Islet precursor cell (in vitro differentiated cells): ENCODE data around the gene LDLR.
A peak's percentile ranks its signal among the peaks of the same experiment; 100 is the strongest.

Source experiments
- DNase-seq: peaks from one replicate; pipeline ENCODE4 v3.0.0-alpha.2; 2018

Gene LDLR

GRCh38 chr19:11089254-11090013 lies at the start of gene LDLR:
TSS of gene LDLR (plus strand) at chr19:11089463. CDS start at chr19:11089549, 86 bp downstream.
- peak; percentile 97 for DNase-seq

- DNase-seq, result no peak
These were observed 48.1 kb upstream of the LDLR start for GRCh38 chr19:11041194-11041593.

DNA sequence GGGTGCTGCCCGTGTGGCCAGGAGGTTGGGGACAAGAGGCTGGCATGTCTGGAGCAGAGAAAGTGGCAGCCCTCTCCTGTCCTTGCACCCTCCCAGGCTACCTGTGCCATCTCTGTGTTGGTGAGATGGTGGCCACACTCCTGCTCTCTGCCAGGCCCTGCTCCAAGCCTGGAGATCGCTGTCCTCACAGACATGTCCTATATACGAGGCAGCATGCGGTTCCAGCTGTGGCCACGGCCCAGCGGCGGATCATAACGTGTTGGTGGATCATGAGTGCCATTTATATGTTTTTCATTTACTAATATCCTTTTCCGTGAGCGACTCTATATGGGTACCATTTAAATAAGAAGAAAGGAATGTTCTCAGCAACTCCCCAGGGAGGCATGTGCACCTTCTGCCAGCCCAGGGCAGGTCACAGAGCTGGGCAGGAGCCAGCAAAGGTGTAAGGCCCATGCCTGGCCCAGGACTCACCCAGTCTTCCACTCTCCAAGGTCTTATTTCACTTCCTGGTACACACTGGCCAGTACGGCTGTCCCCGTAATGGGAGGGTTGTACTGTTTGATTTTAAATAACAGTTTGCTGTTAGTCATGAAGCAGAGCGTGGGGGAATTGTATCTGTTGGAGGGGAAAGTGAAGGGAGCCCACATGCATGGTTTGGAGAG lies 47.2 kb upstream of the LDLR start:
- no peak for DNase-seq

GRCh38 chr19:11044431-11044830 lies 44.8 kb upstream of the LDLR start:
- no peak for DNase-seq

DNA sequence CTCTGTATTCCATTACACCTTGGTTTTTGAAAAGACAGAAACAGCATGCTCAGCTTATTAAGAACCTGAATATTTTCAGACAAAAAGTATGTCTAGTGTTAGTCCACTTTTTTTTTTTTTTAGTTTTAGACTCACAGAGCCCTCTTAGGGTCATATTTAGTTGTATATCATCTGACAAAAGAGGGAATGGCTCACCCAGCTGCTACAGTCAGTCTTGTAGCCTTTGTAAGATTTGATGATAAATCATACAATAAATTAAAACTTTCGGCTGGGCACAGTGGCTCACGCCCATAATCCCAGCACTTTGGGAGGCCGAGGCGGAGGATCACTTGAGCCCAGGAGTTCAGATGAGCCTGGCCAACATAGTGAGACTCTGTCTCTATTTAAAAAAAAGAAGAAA lies 43.7 kb upstream of the LDLR start:
- DNase-seq, result no peak

- no peak for DNase-seq
These were observed 42.5 kb upstream of the LDLR start for GRCh38 chr19:11046605-11047354.

DNA sequence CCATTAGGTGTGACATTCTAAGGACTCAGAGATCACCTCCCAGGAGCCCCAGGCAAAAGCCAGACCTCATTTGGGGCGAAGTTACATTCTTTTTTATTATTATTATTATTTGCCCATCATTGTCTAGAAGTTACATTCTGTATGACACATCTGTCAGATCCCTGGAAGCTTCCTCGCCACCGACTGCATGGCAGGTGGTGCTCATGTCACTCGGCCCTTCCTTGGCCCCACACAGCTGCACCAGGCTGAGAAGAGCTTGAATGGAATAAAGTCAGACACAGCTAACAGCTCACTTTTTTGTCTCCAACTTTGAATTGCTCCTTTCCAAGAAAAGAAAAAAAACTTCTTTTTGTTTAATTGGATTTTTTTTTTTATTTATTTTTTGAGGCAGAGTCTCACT lies 41.4 kb upstream of the LDLR start:
- no peak for DNase-seq

DNA sequence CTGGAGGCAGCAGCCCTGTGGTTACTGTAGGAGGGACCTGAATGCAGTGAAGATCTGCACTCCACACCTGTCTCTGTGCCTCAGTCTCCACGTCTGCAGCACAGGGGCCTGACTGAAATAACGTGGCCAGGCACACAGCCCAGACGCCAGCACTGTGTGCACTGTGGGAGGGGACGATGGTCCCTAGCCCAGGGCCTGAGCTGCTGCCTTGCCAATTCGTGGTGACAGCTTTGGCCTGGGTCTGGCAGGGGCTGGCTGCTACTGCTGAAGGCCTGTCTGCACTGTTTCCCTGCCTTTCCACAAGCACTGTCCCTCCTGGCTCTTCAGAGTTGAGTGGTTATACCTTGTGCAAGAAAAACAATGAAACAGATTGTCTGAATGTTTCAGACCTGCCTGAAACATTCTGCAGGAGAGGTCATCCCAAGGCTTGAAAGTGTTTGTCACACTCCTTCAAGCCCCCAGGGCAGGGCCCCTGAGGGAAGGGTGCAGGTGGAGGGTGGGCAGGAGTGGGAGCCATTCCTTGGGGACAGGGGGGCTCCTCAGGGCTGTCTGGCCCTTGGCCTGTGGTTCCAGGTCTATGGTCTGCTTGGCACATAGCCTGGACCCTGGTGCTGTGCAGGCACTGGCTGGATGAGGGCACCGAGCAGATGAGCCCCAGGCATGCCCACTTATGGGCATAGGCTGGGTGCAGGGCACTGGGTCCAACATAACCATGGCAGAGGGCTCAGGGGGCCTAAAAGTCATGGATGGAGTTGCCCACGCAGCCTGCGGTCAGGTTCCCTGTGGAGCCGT lies 38.7 kb upstream of the LDLR start:
- DNase-seq, result no peak

DNA sequence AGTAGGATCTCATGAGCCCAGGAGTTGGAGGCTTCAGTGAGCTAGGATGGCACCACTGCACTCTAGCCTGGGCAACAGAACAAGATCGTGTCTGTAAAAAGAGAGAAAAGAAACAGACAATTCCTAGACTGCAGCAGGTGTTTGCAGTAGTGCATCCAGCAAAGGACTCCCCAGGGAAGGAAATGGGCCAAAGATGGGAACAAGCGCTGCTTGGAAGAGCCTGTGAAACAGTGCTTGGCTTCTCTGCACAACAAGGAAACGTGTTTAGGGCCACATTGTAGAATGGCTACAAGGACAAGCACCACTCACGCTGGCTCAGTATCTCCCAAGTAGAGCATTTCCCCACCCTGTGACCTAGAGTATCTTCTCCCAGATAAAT lies 35.5 kb upstream of the LDLR start:
- no peak for DNase-seq

DNA sequence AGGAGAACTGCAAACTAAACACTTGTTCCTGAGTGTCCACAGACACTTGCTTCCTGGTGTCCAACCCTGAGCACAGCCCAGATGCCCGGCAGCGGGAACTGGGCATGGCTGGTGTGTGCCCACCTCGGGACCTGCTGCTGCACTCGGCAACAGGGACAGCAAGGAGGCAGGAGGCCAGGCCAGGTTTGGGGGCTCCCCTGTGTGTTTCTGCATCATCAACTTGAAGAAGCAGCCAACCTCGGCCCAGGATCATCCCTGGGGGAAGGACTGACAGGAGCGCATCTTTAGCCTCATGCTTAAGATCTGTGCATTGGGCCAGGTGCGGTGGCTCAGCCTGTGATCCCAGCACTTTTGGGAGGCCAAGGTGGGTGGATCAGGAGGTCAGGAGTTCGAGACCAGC lies 35.1 kb upstream of the LDLR start:
- DNase-seq, result no peak

DNA sequence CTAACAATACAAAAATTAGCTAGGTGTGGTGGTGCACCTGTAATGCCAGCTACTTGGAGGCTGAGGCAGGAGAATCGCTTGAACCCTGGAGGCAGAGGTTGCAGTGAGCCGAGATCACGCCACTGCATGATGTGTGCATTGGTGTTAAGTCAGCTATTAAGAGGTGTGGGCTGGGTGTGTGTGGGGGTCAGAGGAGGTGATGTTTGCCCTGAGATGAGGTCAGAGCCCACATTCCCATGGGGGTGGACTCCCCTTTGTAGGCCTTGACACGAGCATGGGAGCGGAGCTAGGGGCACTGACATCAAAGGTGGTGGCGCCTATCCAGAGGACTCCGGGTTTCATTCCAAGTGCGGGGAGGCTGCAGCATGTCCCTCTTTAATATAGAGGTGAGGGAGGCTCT lies 34.6 kb upstream of the LDLR start:
- DNase-seq, result no peak

DNA sequence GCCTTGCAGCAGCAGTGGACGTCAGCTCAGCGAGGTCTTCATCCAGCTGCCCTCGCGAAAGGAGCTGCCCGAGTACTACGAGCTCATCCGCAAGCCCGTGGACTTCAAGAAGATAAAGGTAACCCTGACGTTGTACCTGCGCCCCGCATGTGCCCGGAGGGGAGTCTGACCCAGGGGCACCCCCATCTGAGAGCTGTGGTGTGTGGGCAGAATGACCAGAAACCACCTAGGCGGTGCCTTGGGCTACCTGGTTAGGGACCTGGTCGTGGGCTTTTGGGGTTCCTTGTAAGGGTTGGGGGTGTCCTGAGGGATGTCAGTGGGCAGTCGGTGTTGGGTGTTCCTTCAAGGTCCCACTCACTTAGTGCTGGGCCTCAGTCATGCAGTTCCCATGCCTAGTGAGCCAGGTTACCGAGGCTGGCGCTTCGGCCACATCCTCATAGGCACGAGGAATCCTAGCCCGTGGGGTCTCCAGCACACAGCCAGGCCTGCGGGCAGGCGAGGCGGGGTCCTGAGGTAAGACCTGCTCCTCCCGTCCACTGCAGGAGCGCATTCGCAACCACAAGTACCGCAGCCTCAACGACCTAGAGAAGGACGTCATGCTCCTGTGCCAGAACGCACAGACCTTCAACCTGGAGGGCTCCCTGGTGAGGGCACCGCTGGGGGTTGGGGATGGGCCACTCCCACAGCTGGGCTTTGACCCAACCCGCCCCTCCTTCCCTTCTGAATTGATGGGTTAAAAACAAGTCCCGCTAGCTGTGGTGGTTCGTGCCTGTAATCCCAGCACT lies 30.8 kb upstream of the LDLR start:
- DNase-seq, result no peak

- no peak for DNase-seq
These were observed 29.5 kb upstream of the LDLR start for GRCh38 chr19:11059511-11060358.

DNA sequence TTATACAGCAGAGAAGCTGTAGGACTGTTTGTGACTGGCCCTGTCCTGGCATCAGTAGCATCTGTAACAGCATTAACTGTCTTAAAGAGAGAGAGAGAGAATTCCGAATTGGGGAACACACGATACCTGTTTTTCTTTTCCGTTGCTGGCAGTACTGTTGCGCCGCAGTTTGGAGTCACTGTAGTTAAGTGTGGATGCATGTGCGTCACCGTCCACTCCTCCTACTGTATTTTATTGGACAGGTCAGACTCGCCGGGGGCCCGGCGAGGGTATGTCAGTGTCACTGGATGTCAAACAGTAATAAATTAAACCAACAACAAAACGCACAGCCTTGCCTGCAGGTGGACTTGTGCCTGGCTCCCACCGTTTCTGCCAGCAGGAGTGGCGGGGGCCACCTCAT lies 27.3 kb upstream of the LDLR start:
- DNase-seq, result no peak

DNA sequence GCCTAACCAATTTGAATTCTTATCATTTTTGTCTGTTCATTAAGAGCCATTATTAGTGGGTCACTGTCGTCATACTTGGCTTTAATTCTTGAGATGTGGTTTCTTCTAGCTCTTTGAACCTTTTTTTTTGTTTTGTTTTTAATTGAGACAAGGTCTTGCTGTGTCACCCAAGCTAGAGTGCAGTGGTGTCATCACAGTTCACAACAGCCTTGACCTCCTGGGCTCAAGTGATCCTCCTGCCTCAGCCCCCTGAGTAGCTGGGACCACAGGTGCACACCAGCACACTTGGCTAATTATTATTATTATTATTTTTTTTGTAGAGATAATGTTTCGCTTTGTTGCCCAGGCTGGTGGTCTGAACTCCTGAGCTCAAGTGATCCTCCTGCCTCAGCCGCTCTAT lies 25.8 kb upstream of the LDLR start:
- DNase-seq, result no peak

DNA sequence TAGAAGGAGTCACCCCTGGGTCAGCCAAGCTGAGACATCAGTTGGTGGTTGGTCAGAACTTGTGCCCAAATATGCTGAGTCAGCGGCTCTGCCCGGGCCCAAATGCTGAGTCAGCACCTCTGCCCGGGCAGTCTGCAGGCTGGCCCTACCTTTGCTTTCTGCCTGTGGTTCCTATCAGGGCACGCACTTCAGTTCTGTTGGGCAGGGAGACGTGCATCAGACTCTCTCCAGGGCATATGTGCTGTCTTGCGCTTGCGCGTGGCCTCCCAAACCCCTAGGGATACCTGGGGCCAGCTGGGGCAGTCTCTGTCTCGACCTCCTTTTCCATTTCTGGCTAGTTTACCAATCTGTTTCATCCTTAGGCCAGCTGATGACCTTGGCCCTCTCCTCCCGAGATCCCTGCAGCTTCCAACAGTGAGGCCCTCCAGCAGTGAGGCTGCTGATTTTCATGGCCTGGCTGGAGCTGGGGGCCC lies 24.4 kb upstream of the LDLR start:
- DNase-seq, result no peak

DNA sequence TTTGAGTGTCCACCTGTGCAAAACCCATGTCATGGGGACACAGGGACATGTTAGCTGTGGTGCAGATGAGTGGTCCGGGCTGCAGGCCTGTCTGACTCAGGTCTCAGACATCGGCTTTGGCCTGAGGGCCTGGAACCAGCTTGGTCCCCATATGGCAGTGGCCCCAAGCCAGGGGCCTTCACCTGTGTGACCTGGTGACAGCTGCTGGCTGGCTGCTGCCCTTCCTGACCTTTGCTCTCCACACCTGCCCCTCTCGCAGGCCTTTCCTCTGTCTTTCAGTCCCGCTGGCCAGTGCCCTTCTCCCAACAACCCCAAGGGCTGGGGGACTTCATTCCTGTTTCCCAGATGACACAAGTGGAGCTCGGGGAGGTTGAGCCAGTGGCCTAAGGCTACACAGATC lies 22.9 kb upstream of the LDLR start:
- no peak for DNase-seq

DNA sequence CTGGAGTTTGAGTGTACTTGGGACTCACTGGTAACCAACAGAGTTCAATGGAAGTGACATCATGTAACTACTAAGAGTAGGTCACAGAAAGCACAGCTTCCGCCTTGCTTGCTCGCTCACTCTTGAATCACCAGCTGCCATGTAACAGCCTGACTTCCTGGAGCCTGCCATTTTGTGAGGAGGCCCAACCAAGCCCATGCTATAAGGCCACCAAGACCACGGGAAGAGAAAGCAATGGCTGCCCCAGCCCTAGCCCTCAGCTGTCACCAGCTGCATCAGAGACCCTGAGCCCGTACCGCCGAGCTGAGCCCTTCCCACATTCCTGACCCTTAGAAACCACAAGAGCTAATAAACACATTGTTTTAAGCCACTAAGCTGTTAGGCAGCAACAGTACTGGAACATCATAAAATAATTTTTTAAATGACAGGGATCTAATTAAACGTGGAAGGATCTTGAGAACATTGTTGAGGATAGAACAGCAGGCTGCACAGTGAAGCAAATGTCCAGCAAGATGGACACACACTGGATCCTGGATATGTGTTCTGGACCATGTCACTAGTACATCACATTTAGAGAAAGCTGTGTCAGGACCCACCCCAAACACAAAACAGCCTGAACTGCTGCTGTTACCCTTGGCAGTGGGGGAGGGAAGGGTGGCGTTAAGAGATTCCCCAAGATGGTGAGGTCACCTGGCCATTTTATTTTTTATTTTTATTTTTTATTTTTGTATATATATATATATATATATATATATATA lies 21.7 kb upstream of the LDLR start:
- DNase-seq, result no peak

DNA sequence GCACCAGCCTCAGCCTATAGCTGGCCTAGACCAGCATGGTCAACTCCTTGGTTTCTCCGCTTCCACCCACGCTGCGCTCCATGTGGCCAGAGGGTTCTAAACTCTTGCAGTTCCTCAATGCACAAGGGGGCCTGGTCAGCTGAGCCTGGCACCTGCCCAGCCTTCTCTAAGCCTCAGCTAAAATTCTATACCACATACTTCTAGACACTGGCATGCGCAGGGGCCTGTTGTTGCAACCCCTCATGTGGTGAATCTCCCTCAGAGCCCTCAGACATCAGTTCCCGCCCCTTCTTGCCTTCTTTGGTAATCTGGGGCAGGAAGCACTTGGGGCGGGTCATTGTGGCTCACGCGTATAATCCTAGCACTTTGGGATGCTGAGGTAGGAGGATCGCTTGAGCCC lies 19.7 kb upstream of the LDLR start:
- no peak for DNase-seq

DNA sequence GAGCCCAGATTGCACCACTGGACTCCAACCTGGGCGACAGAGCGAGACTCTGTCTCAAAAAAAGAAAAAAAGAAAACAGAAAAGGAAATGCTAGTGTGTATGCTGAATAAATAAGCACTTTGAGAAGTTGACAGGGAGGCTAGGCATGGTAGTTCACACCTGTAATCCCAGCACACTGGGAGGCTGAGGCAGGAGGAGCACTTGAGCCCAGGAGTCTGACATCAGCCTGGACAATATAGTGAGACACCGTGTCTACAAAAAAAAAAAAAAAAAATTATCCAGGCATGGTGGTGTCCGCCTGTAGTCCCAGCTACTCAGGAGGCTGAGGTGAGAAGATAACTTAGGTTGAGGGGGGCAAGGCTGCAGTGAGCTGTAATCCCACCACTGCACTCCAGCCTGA lies 19.1 kb upstream of the LDLR start:
- no peak for DNase-seq

GRCh38 chr19:11073568-11073967 lies 15.7 kb upstream of the LDLR start:
- DNase-seq, result no peak
